ENCODE data around the gene PIGA.
A peak's percentile ranks its signal among the peaks of the same experiment; 100 is the strongest.

PIGA gene

DNA sequence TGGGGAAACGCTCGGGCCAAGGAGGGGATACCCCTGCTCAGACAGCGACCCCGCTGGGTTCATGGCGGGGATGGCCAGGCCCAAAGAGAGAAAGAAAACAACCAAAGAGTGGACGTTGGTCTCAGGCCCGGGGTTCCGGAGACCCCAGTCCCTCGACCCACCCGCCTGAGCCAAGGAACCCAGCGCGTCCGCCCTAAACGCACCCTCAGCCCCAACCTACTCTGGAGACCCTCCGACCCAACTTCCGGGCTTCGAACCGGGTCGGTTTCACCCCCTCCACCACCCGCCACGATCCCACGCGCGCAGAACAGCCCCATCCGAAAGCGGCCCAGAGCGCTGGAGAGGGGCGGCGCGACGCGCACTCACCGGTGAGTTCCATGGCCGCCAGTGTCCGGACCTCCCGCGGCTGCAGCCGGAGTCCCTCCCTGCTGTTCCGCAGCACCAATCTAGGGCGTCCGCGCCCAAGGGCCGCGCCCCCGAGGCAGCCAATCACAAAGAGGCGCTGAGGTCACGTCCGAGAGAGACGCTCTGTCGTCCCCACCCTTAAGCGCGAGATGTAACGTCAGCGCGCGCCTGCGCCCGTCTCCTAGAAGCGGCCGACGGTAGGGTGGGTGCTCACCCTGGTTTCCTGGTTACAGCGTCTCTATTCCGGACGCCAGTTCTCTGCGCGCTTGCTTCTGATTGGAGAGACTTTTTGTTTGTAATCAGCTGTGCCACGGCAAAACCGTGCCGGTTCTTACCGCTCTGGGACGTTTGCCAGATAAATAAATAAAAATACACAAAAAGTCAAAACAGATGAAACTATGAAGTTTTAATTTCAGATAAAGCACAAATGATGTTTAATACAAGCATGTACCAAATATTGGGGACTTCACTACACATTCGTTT is at the start of gene PIGA:
Gene PIGA, minus strand, starts transcription at position 389 of the 888 bp plus-strand sequence. CDS start 3,593 bp downstream, outside the sequence.
- H3K4me3 ChIP-seq: peak within 1 kb of the TSS; percentile 75
- no peak for TF ChIP-seq CTCF (IDR thresholded peaks at IDR 0.05)
- H3K27ac ChIP-seq: peak within 1 kb of the TSS; percentile 64 to 83
- peak; percentile 97 for DNase-seq (ENCODE audit: low spot score)

DNA sequence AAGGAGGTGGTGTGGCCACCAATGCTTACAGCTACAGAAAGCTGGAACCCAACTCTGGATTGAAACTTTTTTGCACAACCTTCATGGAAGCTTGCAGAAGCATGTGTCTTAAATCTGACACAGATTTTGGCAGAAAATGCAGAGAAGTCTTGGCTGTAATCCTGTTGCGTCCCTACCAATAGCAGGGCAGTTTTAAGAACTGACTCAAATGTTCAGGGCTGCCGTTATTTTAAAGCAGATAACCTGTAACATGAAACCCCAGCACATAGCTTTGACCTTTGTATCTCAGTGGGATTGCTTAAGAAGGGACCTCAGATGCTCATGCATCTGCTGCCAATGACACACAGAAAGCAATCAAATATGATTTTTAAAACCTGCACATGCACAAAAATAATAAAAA is 49.0 kb upstream of the PIGA start, which contains the start of gene VEGFD:
Gene VEGFD, minus strand, starts transcription at position 110 of the 400 bp plus-strand sequence. CDS start 467 bp downstream, outside the sequence.
- no peak within 1 kb of the TSS for H3K27ac ChIP-seq
- no peak within 1 kb of the TSS for H3K4me3 ChIP-seq
- DNase-seq (ENCODE audit: low spot score): no peak
- TF ChIP-seq CTCF (IDR thresholded peaks at IDR 0.05): no peak

GRCh38 chrX:15382813-15383212 is 47.5 kb upstream of the PIGA start:
- no peak overlapping the region for H3K27ac ChIP-seq
- no peak overlapping the region for H3K4me3 ChIP-seq
- no peak for DNase-seq (ENCODE audit: low spot score)
- no peak for TF ChIP-seq CTCF (IDR thresholded peaks at IDR 0.05)

DNA sequence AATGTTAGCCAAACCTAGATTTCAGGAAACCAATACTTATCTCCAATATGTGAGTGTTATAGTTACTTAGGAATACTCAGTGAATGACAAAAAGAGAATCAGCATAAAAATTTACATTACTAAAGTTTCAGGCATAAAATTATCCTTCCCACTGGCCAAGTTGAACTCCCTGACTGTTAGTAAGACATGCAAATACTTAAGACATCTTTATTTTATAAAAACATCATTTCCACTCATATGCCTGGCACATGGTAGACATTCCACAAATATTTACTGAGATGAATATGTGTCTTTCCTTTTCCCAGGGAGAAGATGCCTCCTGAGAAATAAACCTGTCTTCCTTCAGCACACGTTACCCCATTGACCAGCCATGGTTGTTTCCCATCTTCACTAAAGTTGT is 41.6 kb upstream of the PIGA start:
- no peak for TF ChIP-seq CTCF (IDR thresholded peaks at IDR 0.05)

DNA sequence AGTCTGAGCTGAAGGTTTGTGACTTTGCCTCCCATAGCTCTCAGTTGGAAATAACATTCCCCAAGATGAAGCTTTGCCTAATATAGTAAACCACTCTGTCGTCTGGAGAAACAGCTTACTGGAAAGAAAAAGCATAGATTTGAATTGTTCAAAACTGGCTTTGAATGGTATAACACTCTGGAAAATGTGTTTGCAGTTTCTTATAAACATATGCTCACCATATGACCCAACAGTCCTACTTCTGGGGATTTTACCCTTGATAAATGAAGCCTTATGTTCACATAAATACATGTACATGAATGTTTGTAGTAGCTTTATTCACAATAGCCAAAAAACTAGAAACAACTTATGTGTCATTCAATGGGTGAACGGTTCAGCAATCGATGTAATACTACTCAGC is 38.7 kb upstream of the PIGA start:
- Histone ChIP-seq H3K4me3 (no peak overlapping the region), H3K27ac (no peak overlapping the region)
- TF ChIP-seq CTCF (IDR thresholded peaks at IDR 0.05): no peak
- DNase-seq (ENCODE audit: low spot score): no peak

More for the DNA sequence above, 41.6 kb upstream of the PIGA start:
- no peak overlapping the region for H3K27ac ChIP-seq
- H3K4me3 ChIP-seq: no peak overlapping the region
- DNase-seq (ENCODE audit: low spot score): no peak

GRCh38 chrX:15366506-15367352 is 31.4 kb upstream of the PIGA start:
- no peak overlapping the region for H3K4me3 ChIP-seq
- H3K27ac ChIP-seq: no peak overlapping the region
- DNase-seq (ENCODE audit: low spot score): no peak
- TF ChIP-seq CTCF (IDR thresholded peaks at IDR 0.05): no peak
